K562 (cell line): ENCODE results near the gene DENND4C. TPM values are rescaled to one million over a fixed set of nuclear protein-coding genes. Genes with fewer than 3 reads are reported as not detected.

Source experiments
- CBX3 ChIP-seq, 2 experiments: IDR thresholded peaks; 1 replicate in 1 of 2; 2 replicates in 1 of 2; pipeline ENCODE4 v1.6.1; 2012; ENCODE audit warnings: inconsistent platforms in 2 of 2, low read length in 2 of 2, borderline replicate concordance in 1 of 2, control low read depth in 1 of 2
- DIDO1 ChIP-seq: fragments of 450-650 bp; IDR thresholded peaks from 2 replicates; pipeline ENCODE4 v1.6.1; 2016; ENCODE audit warnings: low read depth, missing biosample characterization, missing genetic modification characterization
- E2F4 ChIP-seq: sonication (generic); formaldehyde crosslinking; IDR thresholded peaks from 2 replicates; pipeline ENCODE4 v1.8.0; 2022; ENCODE audit warnings: mild to moderate bottlenecking, low read depth, missing genetic modification reagents
- FOXK2 ChIP-seq, 2 experiments: fragments of 450-650 bp; IDR thresholded peaks in 1 of 2; conservative IDR thresholded peaks in 1 of 2; 2 replicates each; pipeline ENCODE4 v1.6.1; 2016; ENCODE audit warnings: low read depth in 2 of 2, mild to moderate bottlenecking in 1 of 2
- HOMEZ ChIP-seq: fragments of 250-450 bp; sonication (Bioruptor Pico); IDR thresholded peaks from 2 replicates; pipeline ENCODE4 v1.4.0; 2020; ENCODE audit warnings: mild to moderate bottlenecking, moderate library complexity
- MCM3 ChIP-seq: fragments of 450-650 bp; IDR thresholded peaks from 2 replicates; pipeline ENCODE4 v1.6.1; 2016
- NFRKB ChIP-seq: fragments of 450-650 bp; IDR thresholded peaks from 2 replicates; pipeline ENCODE4 v1.6.1; 2016; ENCODE audit warnings: low read depth
- PHB2 ChIP-seq: fragments of 450-650 bp; IDR thresholded peaks from 2 replicates; pipeline ENCODE4 v1.6.1; 2017; ENCODE audit warnings: low read depth
- PTRF ChIP-seq: fragments of 450-650 bp; IDR thresholded peaks from 2 replicates; pipeline ENCODE4 v1.6.1; 2016; ENCODE audit warnings: mild to moderate bottlenecking, missing genetic modification characterization, missing compliant biosample characterization
- REST ChIP-seq, 2 experiments: fragments of 450-650 bp; formaldehyde crosslinking in 1 of 2; IDR thresholded peaks; 2 replicates each; pipeline versions ENCODE4 v1.4.0 to v1.6.1; 2014 to 2020; ENCODE audit warnings: mild to moderate bottlenecking in 2 of 2, borderline replicate concordance in 1 of 2, low read depth in 1 of 2
- TOE1 ChIP-seq, 2 experiments: fragments of 450-650 bp in 1 of 2; sonication (generic) in 1 of 2; formaldehyde crosslinking in 1 of 2; IDR thresholded peaks; 2 replicates each; pipeline versions ENCODE4 v1.7.1 to v1.8.0; 2016 to 2022; ENCODE audit warnings: borderline replicate concordance in 2 of 2, mild to moderate bottlenecking in 2 of 2, antibody characterized with exemption in 1 of 2, inconsistent platforms in 1 of 2, low read depth in 1 of 2, missing genetic modification reagents in 1 of 2, moderate library complexity in 1 of 2
- ZNF175 ChIP-seq: fragments of 200-800 bp; sonication (Bioruptor generic); IDR thresholded peaks from 2 replicates; pipeline ENCODE4 v1.6.1; 2016; ENCODE audit warnings: low read depth, mild to moderate bottlenecking, missing genetic modification characterization, missing compliant biosample characterization
- ZNF212 ChIP-seq: fragments of 450-650 bp; formaldehyde crosslinking; IDR thresholded peaks from 2 replicates; pipeline ENCODE4 v1.4.0; 2020; ENCODE audit warnings: mild to moderate bottlenecking
- ZNF507 ChIP-seq: conservative IDR thresholded peaks from 2 replicates; pipeline ENCODE4 v1.6.1; 2017; ENCODE audit warnings: missing genetic modification characterization, missing compliant biosample characterization
- ZNF644 ChIP-seq: fragments of 200-800 bp; sonication (Bioruptor generic); IDR thresholded peaks from 2 replicates; pipeline ENCODE4 v1.6.1; 2016; ENCODE audit warnings: low read depth, missing genetic modification characterization, missing compliant biosample characterization
- polyA plus RNA-seq, 8 experiments: library from polyadenylated mRNA; depleted of rRNA in 4 of 8; stranded (reverse) in 5 of 8; unstranded in 3 of 8; fragments of >200 nt; fragmentation: Nextera tagmentation in 2 of 8; fragmentation: Illumina TruSeq in 1 of 8; extraction: Ambion mirVana in 2 of 8; extraction: Trizol in 1 of 8; gene quantifications; 2 replicates each; pipeline versions ENCODE4 v1.2.1 to v1.2.3, GENCODE V29; 2011 to 2014; ENCODE audit warnings: inconsistent platforms in 1 of 8, missing spikeins in 1 of 8
- total RNA-seq, 7 experiments: library from RNA; depleted of rRNA in 6 of 7; stranded (reverse); fragments of >200 nt in 6 of 7; fragmentation: Illumina TruSeq in 2 of 7; extraction: Trizol in 2 of 7; gene quantifications; 2 replicates each; pipeline versions ENCODE4 v1.2.1 to v1.2.3, GENCODE V29; 2011 to 2021; ENCODE audit warnings: low replicate concordance in 1 of 7

DENND4C gene
- total and polyA plus RNA-seq, 9 of the 15 experiments (the other 6 are each of a cell fraction or from before 2014, with no cell fraction given) = 4.8 to 31.8 (median 13.9) TPM

- no peak for TF ChIP-seq HOMEZ (CRISPR knock-in tag)
- TF ChIP-seq REST (IDR thresholded peaks at IDR 0.05; ENCODE audit: borderline replicate concordance) = no peak
- no peak for TF ChIP-seq REST (CRISPR knock-in tag; IDR thresholded peaks at IDR 0.05; ENCODE audit: low read depth)
- no peak for TF ChIP-seq TOE1 (IDR thresholded peaks at IDR 0.05; ENCODE audit: borderline replicate concordance)
- TF ChIP-seq TOE1 (CRISPR knock-in tag; IDR thresholded peaks at IDR 0.05; ENCODE audit: borderline replicate concordance, low read depth) = no peak
- no peak for TF ChIP-seq ZNF507 (tag)
- no peak for TF ChIP-seq E2F4 (CRISPR knock-in tag)
- TF ChIP-seq PHB2 = no peak
- no peak for TF ChIP-seq DIDO1 (tag)
- no peak for TF ChIP-seq NFRKB
- TF ChIP-seq ZNF644 (tag) = no peak
- no peak for TF ChIP-seq MCM3
- TF ChIP-seq ZNF175 = no peak
- TF ChIP-seq PTRF = no peak
- TF ChIP-seq CBX3 (IDR thresholded peaks at IDR 0.05; ENCODE audit: borderline replicate concordance in 1 of 2, low read length in 2 of 2) = no peak
- TF ChIP-seq ZNF212 (CRISPR knock-in tag) = no peak
- no peak for TF ChIP-seq FOXK2 (conservative IDR thresholded peaks at IDR 0.05 in 1 of 2, IDR thresholded peaks at IDR 0.05 in 1 of 2; ENCODE audit: low read depth in 2 of 2)
These were observed 178.4 kb downstream of the DENND4C start, which contains the start of gene ACER2 (continued) for GRCh38 chr9:19408693-19409400.
